Activated T-helper 17 cell treated with anti-CD3 and anti-CD28 coated beads, Interleukin-2, amount 50 U/mL, for 72 hours (primary cell): ENCODE data around the gene PILRB. TPM values are rescaled to one million over a fixed set of nuclear protein-coding genes. Genes with fewer than 3 reads are reported as not detected.
"Not testable (repeated sequence)": the region's sequence is repeated elsewhere in the genome, so short reads cannot be mapped to it uniquely, and the experiment has no call there.

Experiments used
- ATAC-seq: fragments of 150-1000 bp; cut with Tn5 transposase; replicated peaks from 2 replicates; pipeline ENCODE4 v1.10.0; 2021; ENCODE audit warnings: mild to moderate bottlenecking, moderate library complexity
- H3K27ac Mint-ChIP-seq: one replicate; pipeline ENCODE4 v1.8.0; 2022; ENCODE audit warnings: mixed read lengths
- H3K27me3 Mint-ChIP-seq: one replicate; pipeline ENCODE4 v1.8.0; 2022; ENCODE audit warnings: mixed read lengths
- H3K36me3 Mint-ChIP-seq: one replicate; pipeline ENCODE4 v1.8.0; 2022; ENCODE audit warnings: low read depth, mild to moderate bottlenecking, mixed read lengths
- H3K4me1 Mint-ChIP-seq: one replicate; pipeline ENCODE4 v1.8.0; 2022; ENCODE audit warnings: mixed read lengths
- H3K4me3 Mint-ChIP-seq: one replicate; pipeline ENCODE4 v1.8.0; 2022; ENCODE audit warnings: mild to moderate bottlenecking, mixed read lengths
- H3K9me3 Mint-ChIP-seq: one replicate; pipeline ENCODE4 v1.8.0; 2022; ENCODE audit warnings: mixed read lengths
- total RNA-seq, 2 donors: library from RNA; stranded (reverse); gene quantifications; one replicate each; pipeline ENCODE4 v1.2.3, GENCODE V29; 2022

PILRB gene
- total RNA-seq, 2 donors from 2014 or later: 36.5 to 63.4 TPM

DNA sequence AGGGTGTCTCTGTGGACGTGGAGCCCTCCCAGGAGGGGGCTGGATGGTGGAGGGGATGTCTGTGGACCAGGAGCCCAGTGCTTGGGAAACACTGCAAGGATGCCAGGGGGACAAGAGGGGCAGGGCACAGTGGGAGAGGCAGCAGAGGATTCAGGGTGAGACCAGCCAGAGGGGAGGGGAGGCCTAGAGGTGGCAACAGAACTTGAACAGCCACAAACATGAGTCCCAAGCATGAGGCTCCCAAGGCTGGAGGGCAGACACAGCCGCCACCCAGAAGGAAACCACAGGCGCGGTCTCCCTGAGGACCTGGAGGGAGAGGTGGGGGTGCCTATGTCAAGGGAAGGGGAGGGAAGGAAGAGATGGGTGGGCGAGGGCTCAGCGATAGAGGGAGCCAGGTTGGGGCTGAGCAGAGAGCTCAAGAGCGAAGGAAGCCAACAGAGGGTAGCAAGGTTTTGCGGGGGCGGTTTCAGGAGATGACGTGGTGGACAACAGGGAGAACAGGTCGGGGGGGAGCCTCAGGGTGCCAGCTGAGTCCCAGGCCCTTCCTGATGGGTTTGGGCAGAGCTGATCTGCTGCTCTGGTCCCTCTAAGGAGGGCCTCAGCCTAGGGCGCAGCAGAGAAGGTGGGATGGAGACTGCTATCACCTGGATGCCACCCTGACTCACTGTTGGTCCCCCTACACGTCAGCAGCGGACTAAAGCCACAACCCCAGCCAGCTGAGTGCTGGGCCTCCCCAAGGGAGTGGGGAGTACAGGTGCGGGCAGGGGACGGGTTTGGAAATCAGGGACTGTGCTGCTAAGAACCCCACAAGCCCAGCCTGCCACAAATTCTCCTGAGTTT lies 8.7 kb downstream of the PILRB start:
- Mint-ChIP-seq H3K4me1 (peaks cover 24% of the 10 kb centered on the region), H3K36me3 (peaks cover 50% of the 10 kb centered on the region), H3K4me3 (peak overlapping the region; percentile 57), H3K9me3 (no peaks in the 10 kb centered on the region), H3K27me3 (no peaks in the 10 kb centered on the region), H3K27ac (peak overlapping the region; percentile 78)
- peak; percentile 38 for ATAC-seq

DNA sequence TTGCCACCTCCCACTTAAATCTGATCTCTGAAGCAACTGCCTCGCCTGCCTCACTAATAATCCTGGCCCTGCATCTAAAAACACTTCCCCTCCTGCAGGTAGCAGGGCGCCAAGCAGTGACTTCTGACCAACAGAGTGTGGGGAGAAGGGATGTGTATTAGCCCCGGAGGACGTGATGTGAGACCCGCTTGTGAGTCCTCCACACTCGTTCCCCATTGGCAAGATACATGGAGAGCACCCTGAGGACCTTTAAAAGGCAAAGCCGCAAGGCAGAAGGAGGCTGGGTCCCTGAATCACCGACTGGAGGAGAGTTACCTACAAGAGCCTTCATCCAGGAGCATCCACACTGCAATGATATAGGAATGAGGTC lies 9.3 kb downstream of the PILRB start:
- H3K9me3 Mint-ChIP-seq: no peaks in the 10 kb centered on the region
- no peaks in the 10 kb centered on the region for H3K27me3 Mint-ChIP-seq
- peak overlapping the region; percentile 0 for H3K4me3 Mint-ChIP-seq
- no peak for ATAC-seq
- peaks cover 24% of the 10 kb centered on the region for H3K4me1 Mint-ChIP-seq
- peaks cover 44% of the 10 kb centered on the region for H3K36me3 Mint-ChIP-seq
- H3K27ac Mint-ChIP-seq: no peak overlapping the region

GRCh38 chr7:100367676-100368613 lies 10.0 kb downstream of the PILRB start:
- Mint-ChIP-seq H3K9me3 (no peaks in the 10 kb centered on the region), H3K4me3 (peak overlapping the region; percentile 0), H3K27me3 (no peaks in the 10 kb centered on the region), H3K27ac (no peak overlapping the region), H3K36me3 (peaks cover 37% of the 10 kb centered on the region), H3K4me1 (peaks cover 24% of the 10 kb centered on the region)
- ATAC-seq: no peak

GRCh38 chr7:100369105-100369504 lies 11.2 kb downstream of the PILRB start:
- H3K27me3 Mint-ChIP-seq: no peaks in the 10 kb centered on the region
- no peak overlapping the region for H3K4me3 Mint-ChIP-seq
- peaks cover 25% of the 10 kb centered on the region for H3K36me3 Mint-ChIP-seq
- peaks cover 22% of the 10 kb centered on the region for H3K4me1 Mint-ChIP-seq
- no peak overlapping the region for H3K27ac Mint-ChIP-seq
- no peaks in the 10 kb centered on the region for H3K9me3 Mint-ChIP-seq
- no peak for ATAC-seq

GRCh38 chr7:100370303-100370702 lies 12.4 kb downstream of the PILRB start:
- Mint-ChIP-seq H3K27me3 (no peaks in the 10 kb centered on the region), H3K4me1 (peaks cover 14% of the 10 kb centered on the region), H3K27ac (no peak overlapping the region), H3K9me3 (no peaks in the 10 kb centered on the region), H3K36me3 (peaks cover 19% of the 10 kb centered on the region), H3K4me3 (no peak overlapping the region)
- no peak for ATAC-seq

GRCh38 chr7:100370746-100371145 lies 12.8 kb downstream of the PILRB start:
- Mint-ChIP-seq H3K4me1 (peaks cover 11% of the 10 kb centered on the region), H3K4me3 (no peak overlapping the region), H3K27me3 (no peaks in the 10 kb centered on the region), H3K9me3 (no peaks in the 10 kb centered on the region), H3K36me3 (peaks cover 19% of the 10 kb centered on the region), H3K27ac (no peak overlapping the region)
- no peak for ATAC-seq

GRCh38 chr7:100371561-100372171 lies 13.7 kb downstream of the PILRB start:
- ATAC-seq: no peak
- H3K4me3 Mint-ChIP-seq: no peak overlapping the region
- no peaks in the 10 kb centered on the region for H3K9me3 Mint-ChIP-seq
- peaks cover 3% of the 10 kb centered on the region for H3K4me1 Mint-ChIP-seq
- H3K27ac Mint-ChIP-seq: no peak overlapping the region
- H3K27me3 Mint-ChIP-seq: no peaks in the 10 kb centered on the region
- peaks cover 10% of the 10 kb centered on the region for H3K36me3 Mint-ChIP-seq

- Mint-ChIP-seq H3K4me1 (no peaks in the 10 kb centered on the region), H3K4me3 (no peak overlapping the region), H3K27me3 (no peaks in the 10 kb centered on the region), H3K27ac (no peak overlapping the region), H3K36me3 (peaks cover 7% of the 10 kb centered on the region), H3K9me3 (no peaks in the 10 kb centered on the region)
- ATAC-seq: peak; percentile 34
These were observed 14.3 kb downstream of the PILRB start for GRCh38 chr7:100372256-100372655.

- H3K9me3 Mint-ChIP-seq: no peaks in the 10 kb centered on the region
- H3K27ac Mint-ChIP-seq: no peak overlapping the region
- no peak overlapping the region for H3K4me3 Mint-ChIP-seq
- H3K4me1 Mint-ChIP-seq: no peaks in the 10 kb centered on the region
- H3K36me3 Mint-ChIP-seq: peaks cover 3% of the 10 kb centered on the region
- ATAC-seq: no peak
- H3K27me3 Mint-ChIP-seq: no peaks in the 10 kb centered on the region
These were observed 14.8 kb downstream of the PILRB start for GRCh38 chr7:100372694-100373093.

- no peaks in the 10 kb centered on the region for H3K4me1 Mint-ChIP-seq
These were observed 15.4 kb downstream of the PILRB start, which contains the start of gene PILRA for GRCh38 chr7:100373261-100373831. TSS of gene PILRA (plus strand) at chr7:100373487. CDS start at chr7:100373657, 170 bp downstream.

GRCh38 chr7:100373870-100374598 lies 16.1 kb downstream of the PILRB start:
- ATAC-seq, H3K4me3 Mint-ChIP-seq, H3K4me1 Mint-ChIP-seq, H3K36me3 Mint-ChIP-seq, H3K27me3 Mint-ChIP-seq, H3K9me3 Mint-ChIP-seq: not testable (repeated sequence)
- H3K27ac Mint-ChIP-seq: peak overlapping the region; percentile 11

More at GRCh38 chr7:100373261-100373831, 15.4 kb downstream of the PILRB start, which contains the start of gene PILRA:
- H3K27me3 Mint-ChIP-seq: no peaks in the 10 kb centered on the region
- H3K4me3 Mint-ChIP-seq: no peak within 1 kb of the TSS
- no peaks in the 10 kb centered on the region for H3K36me3 Mint-ChIP-seq
- no peak for ATAC-seq
- no peaks in the 10 kb centered on the region for H3K9me3 Mint-ChIP-seq
- peak within 1 kb of the TSS; percentile 11 for H3K27ac Mint-ChIP-seq

DNA sequence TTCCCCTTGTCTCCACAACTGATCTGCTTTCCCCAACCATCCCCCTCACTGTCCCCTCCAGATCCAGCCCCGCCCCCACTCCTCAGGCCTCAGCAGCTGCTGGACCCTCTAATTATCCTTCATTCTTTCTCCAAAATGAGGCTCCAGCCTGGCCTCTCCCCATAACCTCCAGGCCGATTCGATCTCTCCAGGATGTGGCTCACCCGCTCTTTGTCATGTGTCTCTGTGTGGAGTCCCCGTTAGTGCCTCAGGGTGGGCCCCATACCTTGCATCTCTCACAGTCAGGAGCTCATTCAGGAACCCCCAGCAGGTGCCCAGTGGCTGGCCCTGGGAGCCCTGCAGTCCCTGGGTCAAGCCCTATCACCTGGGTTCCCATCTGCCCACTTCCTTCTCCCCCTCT lies 16.7 kb downstream of the PILRB start:
- no peak for ATAC-seq
- peak overlapping the region; percentile 11 for H3K27ac Mint-ChIP-seq

DNA sequence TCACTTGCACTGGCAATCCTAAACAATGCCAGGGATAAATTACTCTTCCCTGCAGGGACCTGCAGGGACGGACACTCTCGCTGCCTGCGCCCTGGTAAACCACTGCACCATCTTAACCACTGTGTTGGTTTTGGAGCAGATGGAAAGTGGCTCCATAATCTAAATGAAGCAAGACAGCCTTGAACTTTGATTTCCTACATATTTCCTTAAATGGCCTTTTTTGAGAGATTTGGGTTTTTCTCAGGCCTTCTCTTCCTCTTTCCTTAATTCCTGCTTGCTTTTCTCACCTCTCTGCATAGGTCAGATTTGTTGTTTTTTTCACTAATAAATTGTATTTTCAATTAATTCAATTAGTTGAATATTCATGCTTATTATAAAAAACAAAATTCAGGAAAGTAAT lies 18.1 kb downstream of the PILRB start:
- Mint-ChIP-seq H3K9me3 (no peaks in the 10 kb centered on the region), H3K27me3 (no peaks in the 10 kb centered on the region), H3K27ac (no peak overlapping the region), H3K4me1 (no peaks in the 10 kb centered on the region), H3K4me3 (no peak overlapping the region), H3K36me3 (no peaks in the 10 kb centered on the region)
- ATAC-seq: no peak

More for the DNA sequence above, 16.7 kb downstream of the PILRB start:
- Mint-ChIP-seq H3K4me1 (no peaks in the 10 kb centered on the region), H3K9me3 (no peaks in the 10 kb centered on the region), H3K4me3 (no peak overlapping the region), H3K36me3 (no peaks in the 10 kb centered on the region), H3K27me3 (no peaks in the 10 kb centered on the region)
